ENCODE data around the gene PDE11A.
"Not testable (repeated sequence)": the region's sequence is repeated elsewhere in the genome, so short reads cannot be mapped to it uniquely, and the experiment has no call there.

The PDE11A gene

DNA sequence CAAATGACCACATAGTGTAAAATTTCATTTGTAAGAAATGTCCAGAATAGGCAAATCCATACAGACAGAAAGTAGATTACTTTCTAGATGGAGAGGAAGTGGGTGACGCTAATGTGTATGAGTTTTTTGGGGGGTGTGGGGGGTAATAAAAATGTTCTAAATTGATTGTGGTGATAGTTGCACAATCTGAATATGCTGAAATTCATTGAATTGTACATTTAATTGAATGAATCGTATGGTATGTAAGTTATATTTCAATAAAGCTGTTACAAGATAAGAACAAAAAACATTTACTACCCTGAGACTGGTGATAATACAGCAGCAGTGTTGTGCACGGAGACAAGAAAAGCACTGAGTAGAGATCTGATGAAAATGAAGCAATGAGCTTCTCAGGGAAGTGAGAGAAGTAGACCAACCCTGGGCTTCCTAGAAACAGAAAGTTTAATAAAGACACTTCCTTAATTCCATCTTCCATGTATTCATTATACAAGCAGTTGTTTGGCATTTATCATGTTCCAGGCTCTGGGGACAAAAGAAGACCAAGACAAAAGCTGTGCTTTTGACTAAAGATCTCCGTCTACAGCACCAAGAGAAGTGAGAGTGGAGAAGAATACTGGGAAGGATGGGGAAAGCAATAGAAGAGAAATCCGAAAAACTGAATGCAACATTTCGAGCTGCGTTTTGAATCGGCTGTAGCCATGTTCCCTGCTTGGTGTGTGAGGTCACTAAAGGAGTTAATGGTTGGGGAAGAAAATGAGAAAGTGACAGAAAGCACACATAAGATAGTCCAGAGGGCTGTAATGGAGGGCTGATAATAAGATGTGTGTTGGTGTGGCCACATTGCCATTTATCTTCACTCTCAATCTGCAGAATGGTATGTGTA lies 1.8 kb upstream of the PDE11A start:
- peak; percentile 81 for DNase-seq

DNA sequence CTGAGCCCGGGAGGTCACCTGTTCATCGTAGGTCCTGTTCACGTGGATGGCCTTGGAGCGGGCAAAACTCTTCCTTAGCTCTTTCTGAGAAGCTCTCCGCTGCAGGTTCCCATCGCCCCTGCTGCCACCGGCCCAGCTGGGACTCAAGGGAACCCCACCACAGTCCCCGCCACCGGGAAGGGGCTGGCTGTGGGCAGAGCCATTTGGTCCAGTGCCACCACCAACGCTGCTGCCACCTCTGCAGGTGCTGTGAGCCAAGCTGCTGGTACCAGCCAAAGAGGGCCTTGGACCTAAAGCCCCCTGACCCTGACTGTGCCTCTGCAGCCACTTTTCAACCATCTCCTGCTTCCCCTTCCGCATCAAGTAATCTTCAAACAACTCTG lies 586 bp downstream of the PDE11A start:
- DNase-seq = no peak

- no peak for DNase-seq
These were observed 1.8 kb downstream of the PDE11A start for GRCh38 chr2:178070824-178071223.

DNA sequence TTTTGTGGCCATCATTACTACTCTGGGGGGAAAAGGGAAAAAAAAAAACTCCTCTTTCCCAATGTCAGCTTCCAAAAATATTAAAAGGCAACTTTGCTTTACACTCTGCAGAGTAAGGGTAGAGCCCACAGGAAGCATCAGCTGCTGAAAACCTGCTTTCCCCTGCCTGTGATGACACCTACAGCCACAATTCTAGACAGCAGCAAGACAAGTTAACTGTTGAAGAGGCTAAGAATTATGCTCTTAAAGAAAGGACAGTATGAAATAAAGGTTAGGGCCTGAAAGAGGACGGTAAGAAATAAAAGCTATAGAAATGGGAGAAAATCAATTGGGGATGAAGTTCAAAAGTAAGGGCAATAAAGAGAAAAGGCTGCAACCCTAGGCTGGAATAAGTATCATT lies 3.0 kb downstream of the PDE11A start:
- no peak for DNase-seq

DNA sequence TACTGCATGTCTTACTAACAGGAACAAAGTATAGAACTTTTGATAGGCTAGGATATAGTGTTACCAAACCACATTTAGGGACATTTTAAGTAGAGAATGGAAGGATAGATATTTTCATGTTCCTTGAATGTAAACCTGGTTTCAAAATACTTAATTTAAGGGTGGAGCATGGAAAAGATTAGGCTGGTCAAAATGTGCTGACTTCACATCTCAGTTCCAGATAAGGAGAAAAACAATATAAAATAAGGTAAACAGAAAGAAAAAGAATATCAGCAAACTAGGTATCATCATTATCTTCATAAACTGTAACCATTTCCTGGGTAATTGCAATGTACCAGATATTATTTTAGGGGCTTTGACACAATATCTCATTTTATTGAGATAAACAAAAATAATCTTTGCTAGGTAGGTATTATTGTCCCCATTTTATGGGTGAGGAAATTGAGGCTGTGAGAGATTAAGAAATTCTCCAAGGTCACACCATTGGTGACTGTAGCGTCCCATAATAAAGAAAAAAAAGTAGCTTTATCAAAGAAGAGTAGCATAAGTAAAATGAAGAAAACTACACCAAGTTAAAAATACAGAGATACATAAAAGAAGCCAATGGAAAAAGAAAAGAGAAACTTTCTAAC lies 3.6 kb downstream of the PDE11A start:
- DNase-seq = no peak

DNA sequence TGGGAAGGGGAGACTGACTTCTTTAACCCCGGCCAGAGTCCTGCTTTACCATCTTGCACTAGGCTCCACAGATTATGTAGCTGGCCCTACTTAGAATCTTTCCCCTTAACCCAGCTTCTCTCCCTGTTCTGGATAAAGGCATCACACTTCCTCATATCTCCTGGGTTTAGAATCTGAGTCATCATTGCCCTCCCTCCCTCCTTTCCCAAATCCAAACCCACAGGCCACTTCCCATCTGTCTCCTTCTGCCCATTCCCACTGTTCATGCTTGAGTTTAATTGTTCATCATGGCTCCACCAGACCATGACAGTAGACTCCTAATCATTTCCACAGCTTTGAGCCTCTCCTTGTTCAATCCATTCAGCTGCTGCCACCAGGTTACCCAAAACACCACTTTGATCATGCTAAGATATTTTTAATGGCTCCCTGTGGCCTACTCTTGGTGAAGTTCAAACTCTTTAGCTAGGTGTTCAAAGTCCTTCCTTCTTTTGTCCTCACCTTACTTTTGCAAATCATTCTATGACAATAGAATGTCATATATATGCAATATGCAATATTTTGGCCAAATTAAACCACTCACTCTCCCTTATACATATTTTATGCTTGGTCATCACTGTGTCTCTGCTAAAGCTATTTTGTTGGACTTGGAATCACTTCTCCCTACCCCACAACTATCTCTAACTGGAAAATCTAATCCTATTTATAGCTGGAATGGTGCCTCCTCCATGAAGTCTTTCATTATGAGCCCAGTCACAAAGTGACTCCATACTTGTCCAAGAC lies 5.5 kb downstream of the PDE11A start:
- no peak for DNase-seq

GRCh38 chr2:178066324-178066723 lies 6.3 kb downstream of the PDE11A start:
- DNase-seq = no peak

DNA sequence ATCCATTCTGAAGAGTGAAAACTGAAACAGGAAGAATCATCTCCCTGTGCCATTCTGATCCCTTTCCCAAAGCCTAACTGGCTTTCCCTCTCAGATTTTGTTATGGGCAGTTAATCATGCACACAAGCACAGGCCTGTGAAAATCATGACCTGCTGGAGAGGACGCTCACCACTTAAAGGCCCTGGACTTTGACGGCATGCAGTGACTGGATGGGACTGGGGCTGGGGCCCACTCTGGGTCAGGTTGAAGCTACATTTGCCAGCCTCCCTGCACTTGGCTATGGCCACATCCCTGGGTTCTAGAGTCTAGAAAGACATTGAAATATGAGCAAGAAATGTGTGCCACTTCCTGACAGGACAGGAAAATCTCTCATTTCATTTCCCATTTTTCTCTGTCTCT lies 12.9 kb downstream of the PDE11A start:
- no peak for DNase-seq

GRCh38 chr2:178059111-178059510 lies 13.5 kb downstream of the PDE11A start:
- DNase-seq = no peak

- peak; percentile 19 for DNase-seq
These were observed 15.3 kb downstream of the PDE11A start for GRCh38 chr2:178057179-178057680.

- DNase-seq = no peak
These were observed 16.2 kb downstream of the PDE11A start for GRCh38 chr2:178056345-178056744.

DNA sequence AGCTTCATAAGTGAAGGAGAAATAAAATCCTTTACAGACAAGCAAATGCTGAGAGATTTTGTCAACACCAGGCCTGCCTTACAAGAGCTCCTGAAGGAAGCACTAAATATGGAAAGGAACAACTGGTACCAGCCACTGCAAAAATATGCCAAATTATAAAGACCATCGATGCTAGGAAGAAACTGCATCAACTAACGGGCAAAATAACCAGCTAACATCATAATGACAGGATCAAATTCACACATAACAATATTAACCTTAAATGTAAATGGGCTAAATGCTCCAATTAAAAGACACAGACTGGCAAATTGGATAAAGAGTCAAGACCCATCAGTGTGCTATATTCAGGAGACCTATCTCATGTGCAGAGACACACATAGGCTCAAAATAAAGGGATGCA lies 21.3 kb downstream of the PDE11A start:
- not testable (repeated sequence) for DNase-seq

DNA sequence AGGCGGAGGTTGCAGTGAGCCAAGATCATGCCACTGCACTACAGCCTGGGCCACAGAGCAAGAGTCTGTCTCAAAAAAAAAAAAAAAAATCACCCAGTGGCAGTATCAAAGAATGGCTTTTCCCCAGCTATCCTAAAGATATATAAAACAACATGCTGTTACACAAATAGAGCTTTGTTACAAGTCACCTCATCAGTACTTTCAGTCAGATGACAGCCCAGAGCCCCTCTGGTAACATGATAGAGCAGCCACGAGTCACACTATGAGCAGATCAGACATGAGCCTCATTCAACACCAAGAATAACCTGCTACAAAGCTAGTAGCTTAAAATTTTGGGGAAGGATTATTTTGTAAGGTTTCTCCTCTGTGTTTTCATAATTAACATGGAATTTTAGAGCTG lies 25.2 kb downstream of the PDE11A start:
- DNase-seq = no peak

DNA sequence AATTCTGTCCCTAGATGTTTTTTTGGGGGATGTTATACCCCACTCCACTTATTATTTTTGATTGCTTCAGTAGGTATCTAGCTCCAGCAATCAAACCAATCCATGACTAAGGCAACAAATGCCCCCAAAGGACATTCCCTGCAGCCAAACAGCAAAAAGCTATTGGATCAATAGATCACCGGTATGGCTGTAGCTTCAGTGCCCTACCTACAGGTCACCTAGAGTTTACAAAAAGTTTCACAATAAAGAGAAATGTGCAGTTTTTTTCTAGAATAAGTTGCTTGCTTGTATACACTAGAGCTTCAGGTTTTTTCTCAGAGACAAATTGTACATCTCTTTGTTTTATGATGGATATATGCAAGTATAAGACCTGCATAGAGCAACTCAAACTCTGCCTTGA lies 27.7 kb downstream of the PDE11A start:
- DNase-seq = no peak

GRCh38 chr2:178043266-178043665 lies 29.3 kb downstream of the PDE11A start:
- DNase-seq = no peak

DNA sequence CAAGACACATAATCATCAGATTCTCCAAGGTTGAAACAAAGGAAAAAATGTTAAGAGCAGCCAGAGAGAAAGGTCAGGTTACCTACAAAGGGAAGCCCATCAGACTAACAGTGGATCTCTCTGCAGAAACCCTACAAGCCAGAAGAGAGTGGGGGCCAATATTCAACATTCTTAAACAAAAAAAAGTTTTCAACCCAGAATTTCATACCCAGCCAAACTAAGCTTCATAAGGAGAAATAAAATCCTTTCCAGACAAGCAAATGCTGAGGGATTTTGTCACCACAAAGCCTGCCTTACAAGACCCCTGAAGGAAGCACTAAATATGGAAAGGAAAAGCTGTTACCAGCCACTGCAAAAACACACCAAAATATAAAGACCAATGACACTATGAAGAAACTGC lies 39.0 kb downstream of the PDE11A start:
- not testable (repeated sequence) for DNase-seq

DNA sequence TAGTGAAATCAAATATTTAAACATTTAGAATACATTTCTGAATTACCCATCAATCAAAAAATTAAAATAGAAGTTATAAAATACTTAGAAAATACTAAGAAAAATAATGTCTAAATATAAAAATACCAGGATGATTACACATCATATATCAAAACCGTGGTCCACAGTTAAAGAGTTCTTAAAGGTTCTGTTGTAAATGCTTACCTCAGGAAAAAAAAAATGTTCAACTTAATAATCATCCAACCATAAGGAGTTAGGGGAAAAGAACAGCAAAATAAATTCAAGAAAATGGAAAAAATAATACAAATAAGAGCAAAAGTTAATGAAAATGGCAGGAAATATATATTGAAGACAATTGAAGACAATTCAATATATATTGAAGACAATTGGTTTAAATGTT lies 43.2 kb downstream of the PDE11A start:
- no peak for DNase-seq

- DNase-seq = no peak
These were observed 46.9 kb downstream of the PDE11A start for GRCh38 chr2:178025551-178026185.

DNA sequence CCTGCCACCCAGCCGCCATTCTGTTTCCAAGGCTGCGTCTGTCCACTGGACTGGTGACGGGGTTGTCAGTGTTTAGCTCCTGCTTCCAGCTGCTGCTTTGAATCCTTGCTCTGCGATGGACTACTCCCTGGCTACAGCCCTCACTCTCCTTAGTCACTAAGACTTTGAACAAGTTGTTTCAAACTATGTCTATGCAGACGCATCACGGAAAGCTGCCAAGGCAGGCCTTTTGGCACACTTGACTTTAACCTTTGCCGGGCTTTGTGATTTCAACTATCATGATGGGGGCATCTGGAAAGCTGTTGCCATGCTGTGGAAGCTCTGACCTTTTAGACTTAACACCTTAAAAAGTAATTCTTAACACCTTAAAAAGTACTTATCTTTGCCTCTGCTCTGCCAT lies 54.4 kb downstream of the PDE11A start:
- no peak for DNase-seq

GRCh38 chr2:178016612-178017011 lies 56.0 kb downstream of the PDE11A start:
- no peak for DNase-seq

- DNase-seq = no peak
These were observed 59.9 kb downstream of the PDE11A start for GRCh38 chr2:178012639-178013038.

GRCh38 chr2:178009813-178010212 lies 62.8 kb downstream of the PDE11A start:
- no peak for DNase-seq

Data from MV-4-11 (cell line).